ENCODE measurements around the gene CHN2.
A peak's percentile ranks its signal among the peaks of the same experiment; 100 is the strongest.

CHN2 gene

GRCh38 chr7:29341156-29341555, 146.6 kb downstream of the CHN2 start:
- no peaks in the 10 kb centered on the region for H3K9me3 ChIP-seq (ENCODE audit: severe bottlenecking)
- H3K27me3 ChIP-seq (ENCODE audit: insufficient read depth, low read depth, severe bottlenecking): no peaks in the 10 kb centered on the region
- no peak for TF ChIP-seq CTCF (IDR thresholded peaks at IDR 0.05; ENCODE audit: low read depth, low read length)
- H3K27ac ChIP-seq: no peak overlapping the region
- DNase-seq: no peak
- H3K36me3 ChIP-seq: no peaks in the 10 kb centered on the region
- no peak overlapping the region for H3K4me3 ChIP-seq (ENCODE audit: low read depth, low read length)

GRCh38 chr7:29342761-29343160, 148.2 kb downstream of the CHN2 start:
- DNase-seq: no peak
- no peak for TF ChIP-seq CTCF (IDR thresholded peaks at IDR 0.05; ENCODE audit: low read depth, low read length)
- Histone ChIP-seq H3K27ac (no peak overlapping the region), H3K4me3 (ENCODE audit: low read depth, low read length) (no peak overlapping the region), H3K9me3 (ENCODE audit: severe bottlenecking) (no peaks in the 10 kb centered on the region), H3K27me3 (ENCODE audit: insufficient read depth, low read depth, severe bottlenecking) (no peaks in the 10 kb centered on the region), H3K36me3 (no peaks in the 10 kb centered on the region)

- DNase-seq: no peak
- no peak overlapping the region for H3K27ac ChIP-seq
- no peak for TF ChIP-seq CTCF (IDR thresholded peaks at IDR 0.05; ENCODE audit: low read depth, low read length)
- no peak overlapping the region for H3K4me3 ChIP-seq (ENCODE audit: low read depth, low read length)
- no peaks in the 10 kb centered on the region for H3K36me3 ChIP-seq
- H3K27me3 ChIP-seq (ENCODE audit: insufficient read depth, low read depth, severe bottlenecking): no peaks in the 10 kb centered on the region
- H3K9me3 ChIP-seq (ENCODE audit: severe bottlenecking): no peaks in the 10 kb centered on the region
Observed at GRCh38 chr7:29343399-29343798, 148.8 kb downstream of the CHN2 start.

- H3K36me3 ChIP-seq: no peaks in the 10 kb centered on the region
- no peak overlapping the region for H3K4me3 ChIP-seq (ENCODE audit: low read depth, low read length)
- H3K27me3 ChIP-seq (ENCODE audit: insufficient read depth, low read depth, severe bottlenecking): no peaks in the 10 kb centered on the region
- no peaks in the 10 kb centered on the region for H3K9me3 ChIP-seq (ENCODE audit: severe bottlenecking)
- no peak overlapping the region for H3K27ac ChIP-seq
- no peak for DNase-seq
- no peak for TF ChIP-seq CTCF (IDR thresholded peaks at IDR 0.05; ENCODE audit: low read depth, low read length)
Observed at GRCh38 chr7:29344334-29344978, 149.9 kb downstream of the CHN2 start.

- TF ChIP-seq CTCF (IDR thresholded peaks at IDR 0.05; ENCODE audit: low read depth, low read length): peak; percentile 75
- peak; percentile 62 for DNase-seq
- Histone ChIP-seq H3K36me3 (no peaks in the 10 kb centered on the region), H3K4me3 (ENCODE audit: low read depth, low read length) (no peak overlapping the region), H3K27me3 (ENCODE audit: insufficient read depth, low read depth, severe bottlenecking) (no peaks in the 10 kb centered on the region), H3K9me3 (ENCODE audit: severe bottlenecking) (no peaks in the 10 kb centered on the region), H3K27ac (no peak overlapping the region)
Observed at GRCh38 chr7:29345590-29345989, 151.0 kb downstream of the CHN2 start.

Data from WERI-Rb-1 (cell line).